NCI-H2081 treated with DMSO at 0.1 percent for 48 hours (cell line): ENCODE measurements around the gene DPP6.
"Not testable (repeated sequence)": the region's sequence is repeated elsewhere in the genome, so short reads cannot be mapped to it uniquely, and the experiment has no call there.

Experiments used
- DNase-seq: peaks from one replicate; lab custom pipeline; 2025; lab: John Stamatoyannopoulos, UW

DPP6 gene

DNA sequence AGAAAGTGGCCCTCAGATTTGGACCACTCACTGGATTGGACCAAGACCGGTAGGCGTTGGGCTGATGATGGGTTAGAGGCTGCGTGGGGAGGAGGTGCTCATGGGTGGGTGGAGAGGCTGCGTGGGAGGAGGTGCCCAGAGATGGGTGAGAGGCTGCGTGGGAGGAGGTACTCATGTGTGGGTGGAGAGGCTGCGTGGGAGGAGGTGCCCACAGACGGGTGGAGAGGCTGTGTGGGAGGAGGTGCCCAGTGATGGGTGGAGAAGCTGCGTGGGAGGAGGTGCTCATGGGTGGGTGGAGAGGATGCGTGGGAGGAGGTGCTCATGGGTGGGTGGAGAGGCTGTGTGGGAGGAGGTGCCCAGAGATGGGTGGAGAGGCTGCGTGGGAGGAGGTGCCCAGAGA lies 604.4 kb downstream of the DPP6 start:
- DNase-seq = no peak

DNA sequence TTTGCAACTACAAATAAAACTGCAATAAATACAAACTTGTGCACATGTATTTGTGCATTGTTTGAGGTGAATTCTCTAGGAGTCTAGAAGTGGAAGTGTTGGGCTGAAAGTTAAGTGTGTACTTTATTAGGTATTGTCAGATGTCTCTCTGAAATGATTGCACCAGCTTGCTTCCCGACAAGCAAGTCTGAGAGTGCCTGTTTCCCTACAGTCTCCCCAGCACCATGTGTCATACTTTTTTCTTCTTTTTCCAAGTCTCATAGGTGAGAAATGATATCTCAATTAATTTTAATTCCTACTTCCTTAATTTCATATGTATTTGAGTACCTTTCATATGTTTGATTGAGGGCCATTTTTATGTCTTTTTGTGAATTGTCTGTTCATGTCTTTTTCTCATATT lies 614.6 kb downstream of the DPP6 start:
- DNase-seq = no peak

DNA sequence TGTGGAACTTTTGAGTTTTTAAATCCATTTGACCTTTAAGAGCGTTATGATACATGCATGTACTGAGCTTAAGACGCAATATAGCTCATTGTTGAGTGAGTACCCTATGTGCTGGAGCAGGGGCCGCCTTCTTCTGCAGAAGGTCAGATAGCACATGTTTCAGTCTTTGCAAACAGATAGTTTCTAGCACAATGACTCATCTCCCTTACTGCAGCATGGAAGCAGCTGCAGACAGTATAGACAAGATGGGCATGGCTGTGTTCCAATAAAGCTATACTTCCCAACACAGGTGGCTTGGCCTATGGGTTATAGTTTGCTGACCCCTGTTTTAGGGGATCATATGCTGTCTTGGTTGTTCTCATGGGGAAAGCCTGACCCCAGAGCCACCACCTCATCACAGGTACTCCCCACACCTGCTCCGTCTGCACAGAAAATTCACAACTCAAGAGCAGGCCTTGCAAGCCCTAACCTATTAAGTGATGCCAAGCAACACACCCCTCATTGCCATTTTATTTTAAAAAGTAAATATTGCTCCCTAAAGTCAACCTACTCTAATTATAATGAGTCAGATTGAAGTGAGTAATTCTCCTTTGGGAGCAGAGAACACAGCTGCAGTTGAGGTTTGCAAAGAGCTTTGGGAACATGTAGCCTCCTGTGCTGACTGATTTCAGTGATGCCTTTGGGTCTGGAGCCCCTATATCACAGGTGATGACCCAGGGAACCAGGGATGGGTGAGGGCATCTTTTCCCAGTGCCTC lies 620.6 kb downstream of the DPP6 start:
- DNase-seq = peak; percentile 44

DNA sequence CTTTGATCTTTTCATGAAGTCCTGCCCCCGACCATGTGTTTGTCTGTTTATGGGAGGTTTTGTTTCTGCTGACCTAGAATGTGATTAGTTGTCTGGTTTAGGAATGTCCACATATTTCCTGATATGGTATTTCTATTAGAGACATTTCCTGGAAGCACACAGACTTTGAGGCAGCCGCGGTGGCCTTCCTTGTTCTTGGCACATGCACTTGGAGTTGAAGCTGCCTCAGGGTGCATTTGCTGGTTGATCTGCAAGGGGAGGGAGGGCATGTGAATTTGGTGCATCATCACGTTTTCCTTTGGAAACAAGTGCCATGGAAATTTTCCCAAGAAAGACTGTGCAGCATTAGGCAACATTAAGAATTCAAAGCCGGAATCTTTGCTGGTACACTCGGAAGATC lies 622.0 kb downstream of the DPP6 start:
- DNase-seq = no peak

DNA sequence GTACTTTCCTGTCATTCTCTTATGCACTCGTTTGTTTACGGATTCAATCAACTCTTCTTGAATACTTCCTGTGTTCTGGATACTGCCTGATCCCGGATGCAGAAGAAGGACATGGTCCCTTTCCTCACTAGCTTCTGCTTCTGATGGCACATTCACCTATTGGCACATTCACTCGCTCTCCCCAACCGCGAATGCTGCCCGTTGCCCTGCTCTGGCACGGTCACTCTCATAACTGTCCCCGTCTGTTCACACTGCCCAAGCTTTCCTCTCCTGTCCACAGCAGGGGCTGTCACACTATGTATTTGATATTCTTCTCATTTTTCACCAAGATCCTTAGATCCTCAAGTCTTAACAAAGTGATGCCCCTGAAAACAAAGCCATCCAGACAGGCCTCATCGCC lies 623.4 kb downstream of the DPP6 start:
- no peak for DNase-seq

DNA sequence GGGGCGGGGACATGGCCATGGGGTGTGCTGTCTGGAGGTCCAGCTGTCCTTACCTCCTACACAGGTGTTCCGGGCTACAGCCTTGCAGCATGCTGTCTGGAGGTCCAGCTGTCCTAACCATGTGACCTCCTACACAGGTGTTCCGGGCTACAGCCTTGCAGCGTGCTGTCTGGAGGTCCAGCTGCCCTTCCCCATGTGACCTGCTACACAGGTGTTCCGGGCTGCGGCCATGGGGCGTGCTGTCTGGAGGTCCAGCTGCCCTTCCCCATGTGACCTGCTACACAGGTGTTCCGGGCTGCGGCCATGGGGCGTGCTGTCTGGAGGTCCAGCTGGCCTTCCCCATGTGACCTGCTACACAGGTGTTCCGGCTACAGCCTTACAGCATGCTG lies 623.8 kb downstream of the DPP6 start:
- not testable (repeated sequence) for DNase-seq

DNA sequence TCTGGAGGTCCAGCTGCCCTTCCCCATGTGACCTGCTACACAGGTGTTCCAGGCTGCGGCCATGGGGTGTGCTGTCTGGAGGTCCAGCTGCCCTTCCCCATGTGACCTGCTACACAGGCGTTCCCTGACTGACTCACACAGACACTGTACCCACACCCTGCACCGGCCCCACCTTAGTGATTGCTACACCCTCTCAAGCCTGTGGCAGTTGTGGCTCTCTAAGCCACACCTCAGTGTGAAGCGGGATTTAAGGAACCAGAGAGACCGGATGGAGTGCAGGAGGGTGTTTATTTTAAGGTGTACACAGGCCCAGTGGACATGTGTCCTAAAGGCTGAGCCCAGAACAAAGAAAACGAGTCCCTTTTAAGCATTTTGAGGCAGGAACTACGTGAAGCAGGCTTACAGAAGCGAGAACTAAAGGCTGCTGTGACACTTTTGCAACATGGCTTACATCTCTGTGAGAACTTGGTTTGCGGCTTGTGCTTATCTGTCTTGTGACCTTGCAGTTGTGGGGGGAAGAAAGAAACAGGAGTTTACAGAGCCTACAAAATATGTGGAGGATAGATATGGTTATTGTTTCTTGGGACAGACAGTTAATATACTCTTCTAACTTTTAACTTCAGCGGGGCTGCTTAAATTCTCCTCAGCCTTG lies 624.4 kb downstream of the DPP6 start:
- no peak for DNase-seq

DNA sequence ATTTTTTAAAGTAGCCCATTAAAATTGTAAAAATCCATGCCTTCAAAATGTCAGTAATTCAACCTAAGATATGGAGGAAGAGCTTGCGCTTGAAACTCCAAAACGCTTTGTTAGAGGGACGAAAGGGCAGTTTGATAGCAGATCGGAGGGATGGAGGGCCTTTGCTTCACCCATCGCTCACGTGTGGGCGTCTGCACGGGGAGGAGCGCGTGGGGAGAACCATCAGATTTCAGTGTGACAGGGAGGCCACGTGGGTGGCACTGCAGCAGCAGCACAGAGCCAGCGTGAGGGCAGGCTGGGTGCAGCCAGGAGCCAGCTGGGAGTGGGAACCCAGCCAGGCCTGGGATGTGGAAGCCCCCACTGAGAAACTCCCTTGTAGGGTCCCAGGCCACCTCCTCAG lies 625.3 kb downstream of the DPP6 start:
- no peak for DNase-seq

DNA sequence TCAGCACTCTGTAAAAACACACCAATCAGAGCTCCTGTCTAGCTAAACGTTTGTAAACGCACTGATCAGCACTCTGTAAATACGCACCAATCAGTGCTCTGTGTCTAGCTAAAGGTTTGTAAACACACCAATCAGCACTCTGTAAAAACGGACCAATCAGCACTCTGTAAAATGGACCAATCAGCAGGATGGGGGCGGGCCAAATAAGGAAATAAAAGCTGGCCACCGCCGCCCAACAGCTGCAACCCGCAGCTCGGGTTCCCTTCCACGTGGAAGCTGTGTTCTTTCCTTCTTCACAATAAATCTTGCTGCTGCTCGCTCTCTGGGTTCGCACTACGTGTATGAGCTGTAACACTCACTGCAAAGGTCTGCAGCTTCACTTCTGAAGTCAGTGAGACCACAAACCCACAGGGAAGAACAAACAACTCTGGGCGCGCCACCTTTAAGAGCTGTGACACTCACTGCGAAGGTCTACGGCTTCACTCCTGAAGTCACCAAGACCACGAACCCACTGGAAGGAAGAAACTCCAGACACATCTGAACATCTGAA lies 625.9 kb downstream of the DPP6 start:
- DNase-seq = not testable (repeated sequence)

DNA sequence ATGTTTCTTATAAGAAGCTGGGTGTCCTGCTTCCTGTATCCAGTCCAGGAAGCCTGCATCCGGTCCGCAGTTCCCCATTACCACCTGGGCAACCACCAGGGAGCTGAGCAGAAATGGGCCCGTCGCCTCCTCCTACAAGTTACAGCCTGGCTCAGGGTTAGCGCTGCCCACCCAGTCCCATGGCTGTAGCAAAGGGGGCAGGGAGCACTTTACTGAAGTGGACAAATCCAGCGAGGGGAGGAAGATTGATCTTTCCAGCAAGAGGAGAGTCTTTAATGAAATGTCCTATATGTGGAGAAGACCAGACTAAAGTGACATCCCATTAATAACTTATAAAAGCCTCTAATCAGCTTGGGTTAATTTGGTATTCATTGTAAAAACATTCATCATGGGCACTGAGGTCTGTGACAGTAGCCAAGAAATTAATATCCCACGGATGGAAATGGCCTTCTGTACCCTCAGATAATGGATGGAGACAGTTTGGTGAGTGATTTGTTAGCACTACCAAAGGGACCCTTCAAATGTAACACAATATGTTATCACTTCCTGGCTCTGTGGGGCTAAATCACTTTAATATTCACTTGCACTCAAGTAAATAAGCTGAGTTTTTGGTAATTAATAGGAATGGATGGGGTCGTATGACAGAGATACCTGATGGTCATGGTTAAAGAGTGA lies 627.3 kb downstream of the DPP6 start:
- DNase-seq = no peak

DNA sequence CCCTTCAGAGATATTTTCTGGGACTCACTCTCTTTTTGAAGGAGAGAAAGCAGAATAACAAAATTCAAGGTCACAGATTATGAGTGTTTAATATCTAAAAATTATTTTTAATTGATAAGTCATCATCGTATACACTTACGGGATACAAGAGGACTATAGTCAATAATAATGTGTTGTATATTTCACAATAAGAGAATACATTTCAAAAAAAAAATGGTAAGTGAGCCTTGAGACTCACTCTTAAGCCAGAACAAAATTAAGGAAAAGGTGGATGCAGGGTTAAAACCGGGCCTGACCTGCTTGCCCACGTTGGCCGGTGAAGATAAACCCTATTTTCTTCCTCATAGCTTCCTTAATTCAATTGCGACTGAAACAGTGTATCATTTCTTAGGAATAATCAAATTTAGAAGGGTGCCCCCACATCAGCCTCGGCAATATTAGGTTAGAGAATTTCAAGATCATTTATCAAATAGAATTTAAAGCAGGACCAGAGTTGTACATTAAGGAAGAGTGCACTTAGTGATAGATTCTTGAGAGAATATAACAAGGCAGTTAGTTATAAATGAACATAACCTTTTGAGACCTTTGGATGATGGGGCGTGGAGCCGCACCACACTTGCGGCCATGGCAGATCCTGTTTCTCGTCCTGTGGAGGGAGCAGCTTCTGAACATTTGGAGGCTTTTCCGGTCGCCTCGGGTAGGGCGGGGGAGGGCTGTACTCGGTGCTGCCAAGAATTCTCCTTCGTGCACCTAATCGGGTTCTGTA lies 628.9 kb downstream of the DPP6 start:
- DNase-seq = no peak

DNA sequence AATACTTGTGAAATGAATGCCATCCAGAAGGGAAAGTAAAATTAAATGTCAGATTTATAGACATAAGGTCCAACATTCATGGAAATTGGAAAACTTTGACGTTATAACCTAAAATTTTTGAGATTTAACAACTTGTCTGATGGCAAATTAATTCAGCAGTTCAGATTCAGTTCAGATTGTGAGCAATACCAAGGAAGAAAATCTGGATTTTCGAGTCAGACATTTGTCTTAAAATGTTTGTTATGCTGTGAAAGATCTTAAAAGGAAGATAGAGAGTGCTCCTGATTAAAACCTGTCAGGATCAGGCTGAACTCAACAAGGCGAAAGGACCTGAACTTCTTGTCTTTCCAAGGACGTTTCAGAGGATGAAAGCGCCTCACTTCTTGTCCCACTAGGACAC lies 629.8 kb downstream of the DPP6 start:
- DNase-seq = no peak

DNA sequence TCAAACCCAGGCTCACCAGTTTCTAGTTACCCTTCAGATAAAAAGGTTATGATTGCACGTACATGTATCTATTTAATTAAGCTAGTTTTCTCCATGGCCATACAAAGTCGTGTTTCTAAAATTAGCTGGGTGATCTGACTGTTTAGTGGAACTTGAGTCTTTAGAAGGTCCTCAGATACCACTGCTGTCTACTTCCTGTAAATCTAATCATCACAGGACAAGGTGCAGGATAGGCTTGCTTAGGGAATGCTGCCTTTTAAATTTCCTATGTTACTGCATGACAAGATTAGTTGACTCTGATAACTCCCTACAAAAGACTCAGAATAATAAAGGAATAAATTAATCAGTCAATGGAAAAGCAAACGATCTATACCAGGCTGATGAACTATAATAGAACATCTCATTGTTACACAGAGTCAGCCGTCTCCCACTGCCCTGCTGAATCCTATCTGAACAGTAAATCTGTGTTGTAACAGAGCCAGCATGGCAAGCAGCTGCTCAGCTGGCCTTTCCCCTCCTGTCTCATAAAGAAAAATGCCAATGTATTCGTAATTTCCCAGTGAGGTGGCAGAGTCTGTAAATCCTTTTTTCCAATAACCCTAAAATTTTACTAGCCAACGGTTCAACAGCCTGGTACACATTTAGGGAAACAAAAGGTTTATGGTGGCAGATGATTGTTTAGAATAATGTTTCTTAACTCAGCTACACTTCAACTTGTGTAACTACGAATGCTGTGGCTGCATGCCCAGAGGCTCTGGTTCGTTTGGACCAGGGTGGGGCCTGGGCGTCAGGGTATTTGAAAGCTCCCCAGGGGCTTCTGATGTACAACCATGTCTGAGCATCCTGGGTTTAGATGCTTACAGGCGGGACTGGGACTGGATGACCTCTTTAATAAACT lies 632.7 kb downstream of the DPP6 start:
- DNase-seq = no peak

DNA sequence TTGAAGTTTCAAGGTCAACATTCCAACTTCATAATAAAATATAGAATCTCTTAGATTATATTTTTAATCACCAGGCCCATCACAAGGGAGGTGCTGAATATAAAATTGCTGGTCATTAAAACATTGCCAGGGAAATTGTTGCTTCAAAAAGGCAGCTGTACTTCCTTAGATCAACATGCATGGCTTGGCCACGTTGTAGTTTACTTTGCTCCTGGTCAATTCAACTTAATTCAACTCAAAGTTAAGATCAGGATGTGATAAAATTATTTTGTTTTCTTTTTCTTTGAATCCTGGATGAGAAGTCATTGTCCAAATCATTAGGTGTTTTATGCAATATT lies 633.3 kb downstream of the DPP6 start:
- no peak for DNase-seq

DNA sequence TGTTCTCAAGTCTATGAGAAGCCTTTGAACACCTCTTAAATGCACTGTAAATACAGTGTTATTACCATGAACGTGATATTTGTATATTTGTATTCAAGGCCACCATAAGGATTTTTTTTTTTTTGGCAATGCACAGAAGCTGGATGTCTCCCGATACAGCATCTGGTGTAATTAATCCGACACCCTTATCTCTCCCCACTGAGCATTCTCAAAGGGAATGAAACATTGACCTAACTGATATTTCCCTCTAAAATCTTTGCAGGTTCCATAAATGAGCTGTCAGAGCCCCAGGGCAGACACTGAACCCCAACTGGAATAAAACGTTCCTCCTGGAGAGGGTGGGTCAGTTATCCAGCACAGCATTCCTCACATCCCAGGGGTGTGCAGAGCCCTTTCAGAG lies 634.1 kb downstream of the DPP6 start:
- DNase-seq = no peak

DNA sequence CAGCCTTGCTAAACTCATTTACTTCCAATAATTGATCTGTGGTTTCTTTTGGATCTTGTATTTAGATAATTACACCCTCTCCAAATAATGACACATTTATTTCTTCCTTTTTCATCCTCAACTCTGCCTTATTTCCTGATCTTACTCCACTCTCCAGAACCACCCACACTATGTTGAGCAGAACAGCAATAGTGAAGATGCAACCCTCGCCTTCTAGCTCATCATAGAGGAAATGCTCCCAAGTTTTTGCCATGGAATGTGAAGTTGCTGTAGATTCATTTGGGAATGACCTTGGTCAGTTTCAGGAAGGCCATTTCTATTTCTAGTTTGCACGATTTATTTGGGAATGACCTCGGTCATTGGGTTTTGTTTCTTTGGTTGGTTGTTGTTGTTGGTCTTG lies 636.8 kb downstream of the DPP6 start:
- no peak for DNase-seq

DNA sequence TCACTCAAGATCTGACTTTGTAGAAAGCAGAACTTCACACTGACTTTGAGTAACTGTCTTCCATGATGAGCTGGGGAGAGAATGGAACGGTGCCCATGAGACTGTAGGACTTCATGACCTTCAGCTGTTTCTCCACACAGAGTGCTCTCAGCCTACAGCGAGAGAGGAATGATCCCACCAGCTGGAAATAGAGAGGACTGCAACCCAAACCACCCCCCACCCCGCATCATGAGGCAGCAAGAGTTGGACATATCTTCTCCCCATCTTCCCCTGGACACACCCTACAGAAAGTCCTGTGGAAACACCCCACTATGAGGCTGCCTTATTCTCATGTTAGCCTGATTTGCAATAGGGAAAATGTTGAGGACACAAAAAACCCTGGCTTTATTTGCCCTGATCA lies 638.2 kb downstream of the DPP6 start:
- DNase-seq = no peak

DNA sequence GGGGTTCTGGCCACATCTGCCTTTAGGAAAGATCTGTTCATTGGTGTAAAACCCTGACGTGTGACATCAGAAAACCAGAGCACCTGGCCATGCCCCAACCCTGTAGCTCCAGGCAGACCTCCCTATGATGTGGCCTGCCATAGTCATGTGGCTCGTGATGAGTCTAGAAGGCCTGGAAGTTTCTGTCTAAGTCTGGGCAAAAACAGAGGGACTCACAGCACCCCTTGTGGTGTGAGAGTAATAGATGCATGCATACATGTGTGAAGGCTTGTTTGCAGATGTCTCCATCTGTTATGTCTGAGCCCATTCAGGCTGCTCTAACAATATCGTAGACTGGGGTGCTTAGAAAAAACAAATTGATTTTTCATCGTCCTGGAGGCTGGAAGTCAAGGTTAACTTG lies 641.5 kb downstream of the DPP6 start:
- no peak for DNase-seq

DNA sequence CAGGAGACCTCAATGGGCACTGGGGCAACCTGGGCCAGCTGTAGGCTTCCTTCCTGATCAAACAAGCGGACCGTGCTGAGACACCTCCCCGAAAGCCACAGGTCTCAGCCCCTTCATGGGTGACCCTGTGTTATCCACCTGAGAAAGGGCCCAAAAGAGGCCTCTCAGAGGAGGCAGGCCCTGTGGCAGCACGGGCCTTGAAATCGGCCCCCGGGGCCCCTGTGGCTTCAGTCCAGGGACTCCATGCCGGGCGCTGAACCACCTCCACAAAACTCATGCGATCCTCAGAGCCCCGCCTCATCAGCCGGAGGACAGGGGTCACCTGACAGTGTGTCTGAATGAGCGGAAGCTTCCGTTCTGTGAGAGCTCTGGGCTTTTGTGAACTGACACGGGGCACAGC lies 643.6 kb downstream of the DPP6 start:
- DNase-seq = no peak

DNA sequence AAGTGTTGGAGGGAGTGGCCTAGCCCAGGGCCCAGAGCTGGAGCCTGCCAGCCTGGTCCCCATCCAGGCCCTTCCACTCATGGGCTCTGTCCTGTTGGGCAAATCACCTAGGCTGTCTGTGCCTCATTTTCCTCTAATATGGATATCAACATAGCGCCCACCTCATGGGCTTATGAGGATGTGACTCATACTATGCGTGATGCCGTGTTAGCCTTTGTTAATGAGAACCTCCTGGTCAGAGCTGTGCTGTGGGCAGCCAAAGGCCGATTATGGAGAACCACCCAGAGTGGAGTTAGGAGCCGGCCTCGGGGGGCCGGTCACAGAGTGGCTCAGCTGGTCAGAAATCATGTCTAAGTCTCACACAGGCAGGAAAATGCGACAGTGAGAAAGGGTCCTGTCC lies 644.4 kb downstream of the DPP6 start:
- DNase-seq = no peak

DNA sequence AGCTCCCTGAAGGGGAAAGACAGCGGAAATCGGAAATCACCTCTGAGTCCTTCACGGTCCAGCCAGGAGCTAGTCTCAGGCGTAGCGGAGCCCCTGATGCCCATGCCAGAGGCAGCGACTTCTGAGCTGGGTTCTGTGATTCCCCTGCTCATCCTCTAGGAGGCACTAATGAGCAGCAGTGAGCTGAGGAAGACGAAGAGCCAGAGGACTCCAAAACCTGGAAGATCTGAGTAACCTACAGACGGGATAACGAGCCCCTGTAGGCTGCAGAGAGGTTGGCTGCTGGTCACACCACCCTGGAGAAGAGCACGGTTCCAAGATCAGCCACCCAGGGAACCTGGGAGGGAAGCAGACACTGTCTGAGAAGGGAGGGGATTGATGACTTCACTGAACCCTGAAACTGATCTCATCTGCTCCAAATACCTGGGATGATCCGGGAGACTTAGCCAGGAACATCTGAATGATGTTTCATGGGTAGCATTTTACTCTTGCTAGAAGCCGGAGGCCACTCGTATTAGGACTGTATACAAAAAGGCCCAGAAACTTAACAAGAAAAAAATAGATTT lies 646.6 kb downstream of the DPP6 start:
- no peak for DNase-seq
